Stimulated activated naive CD4-positive, alpha-beta T cell treated with Interleukin-2 at 50 U/mL for 16 hours (primary cell): ENCODE measurements around the gene ICE2.

ENCODE experiments used
- DNase-seq: peaks from one replicate; lab custom pipeline; 2025; lab: John Stamatoyannopoulos, UW

Gene ICE2, protein sequence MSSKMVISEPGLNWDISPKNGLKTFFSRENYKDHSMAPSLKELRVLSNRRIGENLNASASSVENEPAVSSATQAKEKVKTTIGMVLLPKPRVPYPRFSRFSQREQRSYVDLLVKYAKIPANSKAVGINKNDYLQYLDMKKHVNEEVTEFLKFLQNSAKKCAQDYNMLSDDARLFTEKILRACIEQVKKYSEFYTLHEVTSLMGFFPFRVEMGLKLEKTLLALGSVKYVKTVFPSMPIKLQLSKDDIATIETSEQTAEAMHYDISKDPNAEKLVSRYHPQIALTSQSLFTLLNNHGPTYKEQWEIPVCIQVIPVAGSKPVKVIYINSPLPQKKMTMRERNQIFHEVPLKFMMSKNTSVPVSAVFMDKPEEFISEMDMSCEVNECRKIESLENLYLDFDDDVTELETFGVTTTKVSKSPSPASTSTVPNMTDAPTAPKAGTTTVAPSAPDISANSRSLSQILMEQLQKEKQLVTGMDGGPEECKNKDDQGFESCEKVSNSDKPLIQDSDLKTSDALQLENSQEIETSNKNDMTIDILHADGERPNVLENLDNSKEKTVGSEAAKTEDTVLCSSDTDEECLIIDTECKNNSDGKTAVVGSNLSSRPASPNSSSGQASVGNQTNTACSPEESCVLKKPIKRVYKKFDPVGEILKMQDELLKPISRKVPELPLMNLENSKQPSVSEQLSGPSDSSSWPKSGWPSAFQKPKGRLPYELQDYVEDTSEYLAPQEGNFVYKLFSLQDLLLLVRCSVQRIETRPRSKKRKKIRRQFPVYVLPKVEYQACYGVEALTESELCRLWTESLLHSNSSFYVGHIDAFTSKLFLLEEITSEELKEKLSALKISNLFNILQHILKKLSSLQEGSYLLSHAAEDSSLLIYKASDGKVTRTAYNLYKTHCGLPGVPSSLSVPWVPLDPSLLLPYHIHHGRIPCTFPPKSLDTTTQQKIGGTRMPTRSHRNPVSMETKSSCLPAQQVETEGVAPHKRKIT

GRCh38 chr15:60478566-60479360 is at the start of gene ICE2:
TSS of gene ICE2 (minus strand) at chr15:60479142. CDS start at chr15:60477977, 1,165 bp downstream.
- peak; percentile 96 for DNase-seq

DNA sequence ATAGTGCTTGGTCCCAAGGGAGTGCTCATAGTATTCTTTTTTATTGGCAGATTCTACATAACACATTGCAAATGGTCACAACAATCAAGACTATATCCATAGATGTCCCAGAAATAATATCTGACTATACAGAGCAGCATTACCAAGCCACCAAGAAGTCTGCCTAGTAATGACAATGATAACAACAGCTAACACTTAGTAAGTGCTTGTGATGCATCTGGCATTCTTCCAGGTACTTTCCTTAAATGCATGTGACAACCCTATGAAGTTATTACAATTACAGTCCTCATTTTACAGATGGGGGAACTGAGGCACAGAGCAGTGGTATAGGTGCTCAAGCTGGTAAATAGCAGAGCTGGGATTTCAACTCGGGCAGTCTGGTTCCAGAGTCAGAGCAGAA is 49.6 kb upstream of the ICE2 start:
- no peak for DNase-seq

DNA sequence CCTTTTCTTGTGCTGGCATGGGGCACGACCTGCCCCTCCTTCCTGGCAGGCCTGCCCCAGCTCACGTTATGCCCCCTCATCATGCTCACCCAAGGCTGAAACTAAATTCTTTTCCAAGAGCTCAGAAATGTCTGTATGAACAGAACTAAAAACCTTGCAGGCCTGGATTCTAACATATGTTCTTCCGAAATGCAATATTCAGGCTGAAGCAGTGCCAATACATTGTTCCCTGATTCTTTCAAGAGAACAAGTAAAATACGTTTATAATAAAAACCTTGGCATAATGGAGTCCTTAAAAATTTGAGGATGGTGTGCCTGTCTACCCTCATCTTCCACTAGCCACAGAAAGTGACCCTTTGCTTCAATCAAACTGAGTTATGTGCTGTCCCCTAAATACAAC is 48.5 kb upstream of the ICE2 start:
- no peak for DNase-seq

DNA sequence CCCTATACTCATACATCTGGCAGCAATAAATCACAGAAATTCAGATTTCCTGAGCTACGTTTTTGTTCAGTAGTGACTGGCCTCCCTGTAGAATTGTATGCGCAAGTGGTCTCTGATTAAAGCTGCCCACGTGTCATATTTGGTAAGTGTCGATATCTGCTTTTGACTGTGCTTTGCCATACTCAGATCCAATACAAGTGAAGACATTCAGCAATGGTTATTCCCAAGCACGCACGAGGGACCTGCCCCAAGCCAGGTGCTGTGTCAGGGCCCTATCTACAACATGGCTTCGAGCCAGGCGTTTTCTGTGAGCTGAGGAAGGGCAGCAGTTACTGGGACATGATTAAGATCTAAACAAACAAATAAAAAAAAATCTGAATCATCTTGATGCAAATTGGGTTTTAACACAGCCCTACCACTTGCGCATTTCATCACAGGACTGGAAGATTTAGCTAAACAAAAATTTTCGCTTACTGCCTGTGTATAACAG is 47.2 kb upstream of the ICE2 start:
- peak; percentile 48 for DNase-seq

DNA sequence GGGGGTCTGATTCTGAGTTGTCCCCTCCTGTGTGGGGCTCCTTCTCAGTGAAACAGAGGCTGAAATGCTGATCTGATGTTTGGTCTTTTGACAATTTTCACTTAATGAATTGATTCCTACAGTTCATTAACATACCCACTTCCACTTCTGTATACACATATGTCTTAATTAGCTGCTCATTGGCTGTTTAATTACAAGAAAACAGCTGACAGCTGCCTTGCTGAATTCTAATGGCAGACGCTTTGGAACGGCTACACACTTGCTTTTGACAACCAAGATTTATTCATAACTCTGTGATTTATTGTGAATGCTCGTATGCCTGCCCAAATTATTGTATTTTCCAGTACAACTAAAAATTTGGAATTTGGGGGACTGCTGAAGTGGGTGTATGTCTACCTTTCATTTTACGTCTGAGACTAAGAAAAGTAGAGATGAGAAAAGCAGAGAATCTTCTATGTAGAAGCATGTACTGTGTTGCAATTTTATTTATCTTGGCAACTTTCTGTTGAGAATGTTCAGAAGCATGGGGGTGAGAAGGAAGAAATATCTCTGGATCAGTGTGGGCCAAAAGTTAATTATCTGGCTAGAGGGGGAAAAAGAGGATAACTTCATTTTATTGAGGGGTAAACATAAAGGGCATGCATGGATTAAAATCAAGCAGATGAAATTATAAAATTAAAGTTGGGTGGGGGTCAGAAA is 46.5 kb upstream of the ICE2 start:
- no peak for DNase-seq

- no peak for DNase-seq
These were observed 44.1 kb upstream of the ICE2 start for GRCh38 chr15:60523056-60523455.

- DNase-seq, result peak; percentile 63
These were observed 42.0 kb upstream of the ICE2 start for GRCh38 chr15:60520825-60521368.

- no peak for DNase-seq
These were observed 41.3 kb upstream of the ICE2 start for GRCh38 chr15:60520013-60520824.

GRCh38 chr15:60519218-60519617 is 40.3 kb upstream of the ICE2 start:
- DNase-seq, result no peak

GRCh38 chr15:60518511-60518910 is 39.6 kb upstream of the ICE2 start:
- no peak for DNase-seq

DNA sequence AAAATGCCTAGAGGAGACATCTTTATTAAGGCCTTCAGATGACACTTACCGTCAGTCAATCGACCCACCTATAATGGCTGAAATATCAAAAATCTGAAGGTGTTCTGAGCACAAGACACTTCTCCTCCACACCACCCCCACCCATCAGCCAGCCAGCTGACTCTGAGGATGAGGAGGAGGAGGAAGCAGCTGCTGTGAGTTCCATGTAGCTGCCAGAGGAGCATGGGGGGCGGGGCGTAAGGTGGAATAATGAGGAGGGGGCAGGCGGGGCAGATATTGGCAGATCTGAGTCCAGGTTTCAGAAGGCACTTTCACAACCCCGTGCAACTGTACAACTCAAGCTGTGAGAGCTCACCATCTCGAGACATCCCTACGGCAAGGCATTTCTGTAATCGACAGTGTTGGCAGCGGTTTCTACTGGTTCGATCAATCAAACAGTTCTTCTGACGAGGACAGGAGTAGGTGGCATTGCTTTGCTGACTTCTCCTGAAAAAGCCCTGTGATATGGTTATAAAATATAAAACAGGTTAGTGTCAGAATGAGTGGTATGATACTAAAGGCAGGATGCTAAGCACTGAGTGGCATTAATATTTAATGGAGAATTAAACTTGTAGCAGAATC is 35.4 kb upstream of the ICE2 start:
- DNase-seq, result no peak

GRCh38 chr15:60513676-60514075 is 34.7 kb upstream of the ICE2 start:
- no peak for DNase-seq

DNA sequence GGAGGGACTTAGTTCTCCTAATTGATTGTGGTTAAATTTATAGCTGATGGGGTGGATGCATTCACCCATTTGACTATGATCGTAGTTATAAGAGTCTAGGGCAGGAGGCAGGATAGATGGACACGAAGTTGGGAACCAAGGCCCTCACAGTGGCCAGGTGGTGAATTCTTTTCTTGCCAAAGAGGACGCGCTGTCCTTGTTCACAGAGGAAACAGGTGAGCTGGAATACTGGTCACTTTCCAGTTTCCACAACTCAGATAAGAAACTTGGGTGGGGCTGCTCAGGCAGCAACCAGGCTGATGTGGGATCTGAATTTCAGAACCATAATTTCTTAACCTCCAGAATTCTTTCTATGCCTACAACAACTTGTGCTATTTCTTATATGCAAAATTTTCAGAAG is 34.0 kb upstream of the ICE2 start:
- DNase-seq, result no peak

DNA sequence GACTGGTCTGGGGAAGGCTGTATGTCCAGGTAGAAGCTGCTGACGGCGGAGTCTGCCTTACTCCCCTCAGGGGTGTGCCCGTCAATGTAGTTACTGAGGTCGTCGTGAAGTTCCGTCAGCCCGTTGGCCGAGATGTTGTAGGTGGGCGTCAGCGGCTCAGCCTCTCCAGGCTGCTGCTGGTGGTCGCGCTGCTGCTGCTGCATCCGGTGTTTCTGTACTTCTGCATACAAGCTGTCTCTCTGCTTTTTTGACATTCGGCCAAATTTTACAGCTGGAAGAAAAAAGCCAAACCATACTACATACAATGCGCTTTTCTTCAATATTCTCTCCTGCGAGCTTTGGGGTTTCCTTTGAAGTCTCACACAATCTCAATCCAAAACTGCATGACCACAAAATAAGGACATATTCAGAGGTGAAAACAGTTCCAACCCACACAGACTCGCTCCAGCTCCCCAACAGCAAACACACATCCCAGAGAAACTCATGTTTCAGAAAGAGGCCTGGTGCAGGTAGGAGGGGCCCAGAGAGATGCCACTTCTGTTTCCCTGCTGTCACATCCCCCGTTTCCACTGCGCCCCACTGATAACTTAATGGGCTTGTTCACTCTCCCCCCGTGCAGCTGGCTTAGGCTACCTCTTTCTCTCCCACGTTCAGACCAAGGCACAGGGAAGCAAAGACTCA is 32.5 kb upstream of the ICE2 start:
- DNase-seq, result no peak

DNA sequence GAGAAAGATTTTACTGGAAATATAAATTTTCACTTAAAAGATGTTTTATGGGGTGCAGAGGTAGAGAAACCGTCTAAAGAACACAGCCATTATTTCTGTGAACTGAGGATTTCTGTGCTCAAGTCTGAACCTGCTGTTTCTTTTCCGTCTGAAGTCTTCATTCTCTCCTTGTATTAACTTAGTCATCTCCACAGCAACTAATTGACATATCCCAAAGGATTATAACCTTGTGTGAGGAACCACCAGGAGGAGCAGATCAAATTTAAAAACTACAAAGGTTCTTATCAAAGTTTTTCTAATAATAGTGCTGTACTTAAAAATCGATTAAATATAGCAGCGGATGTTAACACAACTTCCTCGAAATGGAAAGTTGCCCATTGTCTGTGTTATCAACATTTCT is 31.1 kb upstream of the ICE2 start:
- no peak for DNase-seq

DNA sequence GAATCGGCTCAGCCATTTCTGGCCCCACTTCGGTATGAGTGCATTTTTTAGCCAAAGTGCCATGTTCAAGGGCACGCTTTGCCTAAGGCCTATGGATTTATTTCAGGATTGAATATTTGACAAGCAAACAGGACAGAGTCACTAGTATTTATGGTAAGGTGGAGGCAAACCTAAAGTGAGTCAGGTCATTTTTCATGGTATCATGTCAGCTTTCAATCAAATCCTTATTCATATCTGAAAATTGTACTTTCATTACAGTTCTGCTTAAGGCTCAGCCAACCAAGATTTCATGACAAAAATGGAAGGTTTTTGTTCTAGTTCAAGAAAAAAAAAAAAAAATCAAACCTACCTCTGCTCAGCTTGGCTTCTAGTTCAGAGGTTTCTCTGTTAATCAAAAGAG is 30.5 kb upstream of the ICE2 start:
- no peak for DNase-seq

GRCh38 chr15:60508442-60508841 is 29.5 kb upstream of the ICE2 start:
- DNase-seq, result no peak

DNA sequence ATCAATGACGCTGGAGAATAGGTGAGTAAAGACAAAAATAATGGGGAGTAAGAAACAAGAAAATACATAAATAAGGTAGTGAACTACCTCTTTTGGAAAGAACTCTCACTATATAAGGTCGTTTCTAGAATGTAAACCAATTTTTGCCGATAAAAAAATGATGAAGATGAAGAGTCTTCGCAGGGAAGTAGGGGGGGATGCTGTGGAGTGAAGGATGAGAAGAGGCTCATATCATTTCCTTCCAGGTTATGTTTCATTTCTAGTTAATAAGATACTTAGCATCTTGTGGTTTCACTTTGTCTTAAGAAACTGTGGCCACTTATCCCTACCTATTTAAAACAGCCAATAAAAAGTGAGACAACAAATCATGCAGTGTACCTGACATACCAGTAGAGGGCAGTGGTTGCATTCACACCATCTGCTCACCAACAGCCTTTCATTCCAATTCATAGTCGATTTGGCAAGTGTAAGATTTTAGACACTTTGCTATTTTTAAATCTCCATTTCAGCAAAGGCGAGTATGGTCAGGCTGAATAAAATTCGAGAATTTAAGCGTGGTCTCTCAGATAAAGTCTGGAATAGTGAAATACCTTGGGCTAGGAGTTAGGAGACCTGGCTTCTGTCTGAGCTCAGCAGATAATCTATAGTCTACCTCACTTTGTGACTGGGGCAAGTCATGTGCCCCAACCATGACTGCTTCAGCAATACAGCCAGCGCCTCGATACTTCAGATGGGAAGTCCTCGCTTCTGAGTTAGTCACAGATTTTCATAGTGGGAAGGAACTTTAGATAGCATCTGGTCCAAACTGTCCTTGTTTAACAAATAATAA is 28.9 kb upstream of the ICE2 start:
- DNase-seq, result peak; percentile 27
